Caco-2 (cell line): Measurements from ENCODE around the gene ZNF783. TPM values are rescaled to one million over a fixed set of nuclear protein-coding genes. Genes with fewer than 3 reads are reported as not detected.

Experiments used
- BruUV-seq: library from RNA; stranded (reverse); fragments of 400-500 nt; replicated peaks from 2 replicates; lab custom pipeline; 2021; lab: Mats Ljungman, UMichigan
- CTCF ChIA-PET: fragments of 300-600 bp; sonication (Branson Sonifier 250); formaldehyde crosslinking; loops from one replicate; lab custom pipeline; 2022; ENCODE audit warnings: antibody characterized with exemption; lab: Charles Lee
- POLR2A ChIA-PET: fragments of 300-600 bp; sonication (Branson Sonifier 250); formaldehyde crosslinking; loops from one replicate; lab custom pipeline; 2022; ENCODE audit warnings: antibody characterized with exemption; lab: Charles Lee
- DNase-seq, 2 experiments: peaks; one replicate each; pipeline versions ENCODE4 v3.0.0 to v3.0.0-alpha.2; 2020 to 2022
- H3K27me3 ChIP-seq: replicated peaks from 2 replicates; pipeline ENCODE4 v1.6.0; 2011; ENCODE audit warnings: low read length; ENCODE audit not compliant: control insufficient read depth, insufficient read depth
- H3K36me3 ChIP-seq: 2 replicates; pipeline ENCODE4 v1.5.1; 2011; ENCODE audit warnings: low read length; ENCODE audit not compliant: control insufficient read depth, insufficient read depth
- H3K4me1 ChIP-seq: fragments of 250-450 bp; sonication (Bioruptor Pico); 2 replicates; pipeline ENCODE4 v1.5.1; 2020; ENCODE audit warnings: mild to moderate bottlenecking
- H3K4me3 ChIP-seq: 2 replicates; pipeline ENCODE4 v1.5.1; 2011; ENCODE audit warnings: low read depth, mild to moderate bottlenecking, control low read depth, low read length
- H3K9me3 ChIP-seq: fragments of 250-450 bp; sonication (Bioruptor Pico); 2 replicates; pipeline ENCODE4 v1.5.1; 2020; ENCODE audit warnings: mild to moderate bottlenecking, moderate library complexity
- H3K27ac Mint-ChIP-seq: one replicate; pipeline ENCODE4 v1.8.0; 2022; ENCODE audit warnings: mixed read lengths; ENCODE audit not compliant: unreplicated experiment
- H3K27me3 Mint-ChIP-seq: one replicate; pipeline ENCODE4 v1.8.0; 2022; ENCODE audit warnings: mixed read lengths; ENCODE audit not compliant: insufficient read depth, unreplicated experiment
- H3K36me3 Mint-ChIP-seq: one replicate; pipeline ENCODE4 v1.8.0; 2022; ENCODE audit warnings: mild to moderate bottlenecking, mixed read lengths; ENCODE audit not compliant: insufficient read depth, unreplicated experiment
- H3K4me1 Mint-ChIP-seq: one replicate; pipeline ENCODE4 v1.8.0; 2022; ENCODE audit warnings: low read depth, mixed read lengths; ENCODE audit not compliant: unreplicated experiment
- H3K4me3 Mint-ChIP-seq: one replicate; pipeline ENCODE4 v1.8.0; 2022; ENCODE audit warnings: mild to moderate bottlenecking, moderate library complexity, mixed read lengths; ENCODE audit not compliant: unreplicated experiment
- H3K9me3 Mint-ChIP-seq: one replicate; pipeline ENCODE4 v1.8.0; 2022; ENCODE audit warnings: mixed read lengths; ENCODE audit not compliant: unreplicated experiment
- CTCF ChIP-seq, 2 experiments: fragments of 200-600 bp in 1 of 2; IDR thresholded peaks; 1 replicate in 1 of 2; 2 replicates in 1 of 2; pipeline versions ENCODE4 v1.5.1 to v1.8.0; 2011 to 2022; ENCODE audit warnings: antibody characterized with exemption in 1 of 2, control low read depth in 1 of 2, inconsistent platforms in 1 of 2, low read depth in 1 of 2, low read length in 1 of 2, mild to moderate bottlenecking in 1 of 2, moderate library complexity in 1 of 2; ENCODE audit not compliant: insufficient read depth in 1 of 2, severe bottlenecking in 1 of 2, unreplicated experiment in 1 of 2
- intact Hi-C: fragments of 100-400 bp; cut with micrococcal nuclease; formaldehyde crosslinking; loops from one replicate; pipeline ENCODE4 v1.10.0; 2022; ENCODE audit not compliant: unreplicated experiment
- total RNA-seq: library from RNA; stranded (reverse); gene quantifications from 2 replicates; pipeline ENCODE4 v1.2.3, GENCODE V29; 2022

ZNF783 gene
- total RNA-seq, 1 experiment from 2014 or later: 27.3 TPM

DNA sequence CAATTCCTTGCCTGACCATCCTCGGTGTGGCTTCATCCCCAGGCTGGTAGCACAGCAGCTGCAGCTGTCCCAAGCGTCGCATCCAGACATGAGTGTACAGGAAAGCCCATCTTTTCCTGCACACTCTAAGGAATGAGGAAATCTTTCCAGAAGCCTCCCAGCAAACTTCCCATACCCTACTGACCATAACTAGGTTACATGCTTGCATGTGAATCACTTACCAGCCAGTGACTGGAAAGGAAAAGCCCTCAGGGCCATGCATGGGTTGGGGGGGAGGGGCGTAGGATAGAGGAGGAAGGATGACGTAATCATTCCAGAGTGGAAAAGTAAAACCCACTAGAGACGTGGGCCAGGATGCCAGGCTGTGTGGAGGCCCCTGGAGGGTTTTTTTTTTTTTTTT, 41.5 kb upstream of the ZNF783 start:
- H3K4me3 ChIP-seq: no peak overlapping the region
- no peaks in the 10 kb centered on the region for H3K27me3 ChIP-seq
- CTCF ChIA-PET: no interaction called here
- H3K27me3 Mint-ChIP-seq: no peaks in the 10 kb centered on the region
- TF ChIP-seq CTCF (IDR thresholded peaks at IDR 0.05; ENCODE audit: insufficient read depth in 1 of 2, low read depth in 1 of 2, low read length in 1 of 2, severe bottlenecking in 1 of 2, unreplicated experiment in 1 of 2): no peak
- H3K9me3 ChIP-seq: no peaks in the 10 kb centered on the region
- H3K4me1 ChIP-seq: peaks cover 7% of the 10 kb centered on the region; the same call in 1 of the 2 replicates
- no TSS peak for BruUV-seq
- H3K36me3 ChIP-seq: no peaks in the 10 kb centered on the region; the same call in 1 of the 2 replicates
- POLR2A ChIA-PET: no interaction called here
- no peaks in the 10 kb centered on the region for H3K9me3 Mint-ChIP-seq
- no peak overlapping the region for H3K27ac Mint-ChIP-seq
- H3K36me3 Mint-ChIP-seq: peaks cover 68% of the 10 kb centered on the region
- no peak for DNase-seq
- no peak overlapping the region for H3K4me3 Mint-ChIP-seq
- intact Hi-C loops: no loop called here
- no peaks in the 10 kb centered on the region for H3K4me1 Mint-ChIP-seq

DNA sequence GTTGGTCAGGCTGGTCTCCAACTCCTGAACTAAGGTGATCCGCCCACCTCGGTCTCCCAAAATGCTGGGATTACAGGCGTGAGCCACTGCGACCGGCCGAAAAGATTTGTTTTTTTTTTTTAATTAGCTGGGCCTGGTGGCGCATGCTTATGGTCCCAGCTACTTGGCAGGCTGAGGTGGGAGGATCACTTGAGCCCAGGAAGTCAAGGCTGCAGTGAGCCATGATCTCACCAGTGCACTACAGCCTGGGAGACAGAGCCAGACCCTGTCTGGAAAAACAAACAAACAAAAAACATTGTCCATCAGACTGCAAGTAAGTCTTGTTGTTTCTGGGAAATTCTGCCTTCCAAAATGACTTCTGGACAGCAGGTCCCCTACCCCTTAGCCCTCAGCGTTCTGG, 38.8 kb upstream of the ZNF783 start:
- no peaks in the 10 kb centered on the region for H3K27me3 Mint-ChIP-seq
- no peaks in the 10 kb centered on the region for H3K9me3 Mint-ChIP-seq
- ChIA-PET POLR2A (no interaction called here), CTCF (no interaction called here)
- H3K4me1 Mint-ChIP-seq: no peaks in the 10 kb centered on the region
- Histone ChIP-seq H3K9me3 (no peaks in the 10 kb centered on the region), H3K4me1 (no peaks in the 10 kb centered on the region), H3K36me3 (no peaks in the 10 kb centered on the region; the same call in 1 of the 2 replicates), H3K27me3 (no peaks in the 10 kb centered on the region), H3K4me3 (no peak overlapping the region)
- peaks cover 54% of the 10 kb centered on the region for H3K36me3 Mint-ChIP-seq
- no TSS peak for BruUV-seq
- no peak for TF ChIP-seq CTCF (IDR thresholded peaks at IDR 0.05; ENCODE audit: insufficient read depth in 1 of 2, low read depth in 1 of 2, low read length in 1 of 2, severe bottlenecking in 1 of 2, unreplicated experiment in 1 of 2)
- intact Hi-C loops: no loop called here
- H3K27ac Mint-ChIP-seq: no peak overlapping the region
- DNase-seq: no peak
- no peak overlapping the region for H3K4me3 Mint-ChIP-seq

DNA sequence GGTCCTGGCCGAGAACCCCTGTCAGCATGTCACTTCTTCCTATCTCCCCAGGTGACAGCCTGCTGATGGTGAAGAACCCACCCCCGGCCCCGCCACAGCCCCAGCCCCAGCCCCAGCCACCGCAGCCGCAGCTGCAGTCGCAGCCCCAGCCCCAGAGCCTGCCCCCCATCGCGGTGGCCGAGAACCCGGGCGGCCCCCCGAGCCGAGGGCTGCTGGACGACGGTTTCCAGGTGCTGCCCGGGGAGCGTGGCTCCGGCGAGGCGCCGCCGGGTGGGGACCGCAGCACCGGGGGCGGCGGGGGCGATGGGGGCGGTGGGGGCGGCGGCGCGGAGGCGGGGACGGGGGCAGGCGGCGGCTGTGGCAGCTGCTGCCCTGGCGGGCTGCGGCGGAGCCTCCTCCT, 38.2 kb upstream of the ZNF783 start:
- Mint-ChIP-seq H3K4me3 (no peak overlapping the region), H3K9me3 (no peaks in the 10 kb centered on the region), H3K27me3 (no peaks in the 10 kb centered on the region), H3K4me1 (no peaks in the 10 kb centered on the region), H3K27ac (no peak overlapping the region), H3K36me3 (peaks cover 50% of the 10 kb centered on the region)
- ChIA-PET CTCF (no interaction called here), POLR2A (no interaction called here)
- no peak for TF ChIP-seq CTCF (IDR thresholded peaks at IDR 0.05; ENCODE audit: insufficient read depth in 1 of 2, low read depth in 1 of 2, low read length in 1 of 2, severe bottlenecking in 1 of 2, unreplicated experiment in 1 of 2)
- DNase-seq: no peak
- no peaks in the 10 kb centered on the region; the same call in 1 of the 2 replicates for H3K36me3 ChIP-seq
- no peaks in the 10 kb centered on the region for H3K27me3 ChIP-seq
- intact Hi-C loops: no loop called here
- H3K4me3 ChIP-seq: no peak overlapping the region
- no peaks in the 10 kb centered on the region for H3K9me3 ChIP-seq
- H3K4me1 ChIP-seq: no peaks in the 10 kb centered on the region
- no TSS peak for BruUV-seq
